Left ventricle myocardium superior (tissue), 1 donor: ENCODE measurements around the gene MAP3K3. TPM values are rescaled to one million over a fixed set of nuclear protein-coding genes. Genes with fewer than 3 reads are reported as not detected.

Experiments used
- ATAC-seq: fragments of 200-7000 bp; cut with Tn5 transposase; one replicate; pipeline ENCODE4 v1.9.1; 2020; ENCODE audit warnings: mild to moderate bottlenecking, moderate library complexity
- DNase-seq: peaks from one replicate; pipeline ENCODE4 v3.0.0-alpha.2; 2020
- intact Hi-C: fragments of 100-400 bp; cut with micrococcal nuclease; formaldehyde crosslinking; loops from one replicate; pipeline ENCODE4 v1.11.0; 2022
- total RNA-seq: library from RNA; stranded (reverse); fragmentation: NEBNext Ultra II Directional; extraction: Animal tissue kit (Norgen Biotek cat#: 25700); gene quantifications from one replicate; pipeline ENCODE4 v1.2.1, GENCODE V29; 2021
- donor health status: DM: no; HTN: yes; CAD: no; lungs with severe emphysema.

Gene MAP3K3
- total RNA-seq, 1 donor from 2014 or later = 36.9 TPM

GRCh38 chr17:63646488-63646806 is 24.2 kb downstream of the MAP3K3 start:
- intact Hi-C loops = no loop called here
- peak; percentile 7 for ATAC-seq
- no peak for DNase-seq

GRCh38 chr17:63647065-63647725 is 25.0 kb downstream of the MAP3K3 start:
- ATAC-seq (no peak), DNase-seq (no peak)
- intact Hi-C loops = no loop called here

DNA sequence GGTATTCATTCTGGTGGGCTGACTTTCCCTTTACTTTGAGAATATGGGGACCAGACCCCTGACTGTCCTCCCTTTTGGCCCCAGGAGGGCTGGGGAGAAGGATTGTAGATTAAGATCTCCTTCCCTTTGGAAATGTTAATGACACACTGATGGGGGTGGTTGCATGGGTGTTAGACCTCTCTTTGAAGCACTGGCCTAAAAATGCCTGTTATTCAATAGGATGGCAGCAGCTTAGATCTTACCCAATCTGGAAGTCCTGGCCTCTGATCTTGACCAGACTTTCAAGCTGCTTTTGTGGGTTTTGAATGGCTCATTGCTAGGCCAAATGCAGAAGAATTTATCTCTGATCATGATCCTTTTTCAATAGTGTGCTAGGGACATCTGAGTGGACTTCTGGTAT is 25.7 kb downstream of the MAP3K3 start:
- intact Hi-C loops = no loop called here
- no peak for DNase-seq

DNA sequence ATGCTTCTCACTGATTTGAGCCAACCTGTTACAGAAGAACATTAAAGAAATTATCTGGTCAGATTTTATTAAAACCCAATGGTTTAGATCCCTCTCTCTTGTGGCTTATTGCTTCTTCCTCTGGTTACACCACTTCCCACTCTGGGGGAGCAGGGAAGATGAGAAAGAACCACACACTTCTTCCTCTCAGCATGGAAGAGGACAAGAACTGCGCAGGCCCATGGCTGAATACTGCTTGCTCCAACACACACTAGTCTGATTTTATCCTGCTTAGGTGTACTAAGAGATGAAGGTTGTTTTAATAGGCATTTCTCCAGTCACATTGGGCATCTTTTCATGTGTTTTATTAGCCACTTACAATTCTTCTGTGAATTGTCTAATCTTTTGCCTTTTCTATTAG is 27.6 kb downstream of the MAP3K3 start:
- intact Hi-C loops = no loop called here
- DNase-seq (no peak), ATAC-seq (no peak)

More for the DNA sequence above, 25.7 kb downstream of the MAP3K3 start:
- ATAC-seq = no peak

GRCh38 chr17:63652106-63652505 is 29.9 kb downstream of the MAP3K3 start:
- peak; percentile 72 for ATAC-seq
- DNase-seq = no peak
- intact Hi-C loops = no loop called here

- ATAC-seq (peak; percentile 75), DNase-seq (no peak)
- intact Hi-C loops = no loop called here
Observed at GRCh38 chr17:63653050-63653449, 30.8 kb downstream of the MAP3K3 start.

- intact Hi-C loops = no loop called here
- DNase-seq (no peak), ATAC-seq (no peak)
Observed at GRCh38 chr17:63657786-63658185, 35.6 kb downstream of the MAP3K3 start.

DNA sequence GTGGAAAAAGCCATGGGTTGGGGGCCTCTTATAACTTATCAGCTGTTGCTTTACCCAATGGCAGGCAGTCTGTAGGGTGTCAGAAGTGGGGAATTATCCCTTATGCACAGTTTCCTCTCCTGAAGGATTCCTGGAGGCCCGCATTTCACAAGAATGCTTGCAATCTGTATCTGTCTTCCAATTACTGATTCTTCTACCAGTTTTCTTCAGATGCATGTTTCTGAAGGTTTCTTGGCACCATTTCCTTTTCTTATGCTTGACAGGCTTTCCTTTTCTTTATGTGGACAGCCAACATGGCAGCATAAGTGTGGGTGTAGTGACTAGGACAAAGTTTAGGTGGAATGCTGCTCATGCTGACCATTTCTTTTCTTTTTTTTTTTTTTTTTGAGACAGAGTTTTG is 36.1 kb downstream of the MAP3K3 start:
- ATAC-seq = no peak
- DNase-seq = no peak
- intact Hi-C loops = no loop called here

- intact Hi-C loops = no loop called here
- ATAC-seq = no peak
Observed at GRCh38 chr17:63659850-63660249, 37.6 kb downstream of the MAP3K3 start.

GRCh38 chr17:63665527-63666214 is 43.5 kb downstream of the MAP3K3 start:
- intact Hi-C loops = no loop called here
- ATAC-seq (peak; percentile 80), DNase-seq (no peak)

More at GRCh38 chr17:63659850-63660249, 37.6 kb downstream of the MAP3K3 start:
- DNase-seq = no peak

GRCh38 chr17:63672856-63673255 is 50.6 kb downstream of the MAP3K3 start:
- intact Hi-C loops = loop anchor here (2.0 kb wide), 1 partner anchor 42 kb away; no protein-coding TSS in a partner anchor
- ATAC-seq = no peak

DNA sequence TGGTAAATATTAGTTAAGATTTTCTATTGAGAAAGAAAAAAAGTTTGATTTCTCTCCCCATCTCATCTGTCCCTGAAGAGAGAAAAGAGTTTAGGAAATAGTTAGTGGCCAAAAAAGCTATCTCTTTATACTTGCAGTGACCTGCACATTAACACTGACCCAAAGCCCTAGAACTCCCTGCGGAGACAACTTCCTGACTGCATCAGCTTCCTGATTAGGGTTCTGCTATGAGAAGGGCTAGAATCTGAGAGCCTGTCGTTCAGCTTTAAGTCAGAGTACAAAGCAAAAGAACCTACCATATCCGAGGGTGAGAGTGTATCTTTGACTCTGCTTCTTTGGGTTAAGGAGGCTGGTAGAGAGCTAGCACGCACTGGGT is 53.0 kb downstream of the MAP3K3 start:
- ATAC-seq = peak; percentile 80
- intact Hi-C loops = no loop called here
- DNase-seq = no peak

More at GRCh38 chr17:63672856-63673255, 50.6 kb downstream of the MAP3K3 start:
- no peak for DNase-seq

GRCh38 chr17:63675607-63676546 is 53.7 kb downstream of the MAP3K3 start:
- peak; percentile 93 for ATAC-seq
- intact Hi-C loops = no loop called here
- DNase-seq = peak; percentile 70

DNA sequence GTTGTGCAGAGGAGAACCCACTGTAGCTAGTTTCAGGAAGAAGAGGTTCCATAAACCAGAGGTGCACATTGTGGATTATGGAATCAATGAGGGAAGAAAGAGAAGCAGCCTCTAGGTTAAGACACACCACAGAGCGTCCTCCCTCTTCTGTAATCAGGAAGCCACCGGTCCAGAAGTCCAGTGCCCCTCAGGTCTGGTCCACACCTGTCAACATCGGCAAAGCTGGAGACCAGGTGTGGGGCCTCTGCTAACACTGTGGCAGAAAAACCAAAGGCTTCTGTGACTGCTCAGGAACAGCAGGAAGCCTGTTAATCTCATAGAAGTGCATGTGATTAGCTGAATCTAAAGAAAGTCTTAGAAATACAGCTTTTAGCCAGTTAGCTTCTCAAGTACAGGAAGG is 54.4 kb downstream of the MAP3K3 start:
- ATAC-seq (no peak), DNase-seq (no peak)
- intact Hi-C loops = no loop called here

GRCh38 chr17:63679214-63679613 is 57.0 kb downstream of the MAP3K3 start:
- intact Hi-C loops = no loop called here
- no peak for ATAC-seq
- no peak for DNase-seq

DNA sequence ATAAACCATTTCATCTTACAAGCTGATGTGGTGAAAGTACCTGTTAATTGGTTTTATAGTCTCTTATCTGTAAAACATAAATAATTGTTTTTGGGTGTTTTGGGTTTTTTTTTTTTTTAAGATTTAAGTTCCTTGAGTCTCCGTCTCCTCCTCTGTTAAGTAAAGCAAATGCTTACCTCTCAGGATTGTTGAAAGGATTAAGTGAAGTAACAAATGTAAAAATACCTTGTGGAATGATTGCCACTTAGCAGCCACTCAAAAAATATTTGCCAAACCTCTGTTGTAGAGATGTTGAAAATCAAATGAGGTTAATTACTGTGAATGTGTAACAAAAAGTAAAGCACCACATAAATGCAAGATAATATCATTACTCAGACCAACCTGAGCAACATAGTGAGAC is 58.5 kb downstream of the MAP3K3 start:
- no peak for DNase-seq
- intact Hi-C loops = no loop called here
- no peak for ATAC-seq

GRCh38 chr17:63681530-63681929 is 59.3 kb downstream of the MAP3K3 start:
- ATAC-seq (peak; percentile 47), DNase-seq (no peak)
- intact Hi-C loops = no loop called here

DNA sequence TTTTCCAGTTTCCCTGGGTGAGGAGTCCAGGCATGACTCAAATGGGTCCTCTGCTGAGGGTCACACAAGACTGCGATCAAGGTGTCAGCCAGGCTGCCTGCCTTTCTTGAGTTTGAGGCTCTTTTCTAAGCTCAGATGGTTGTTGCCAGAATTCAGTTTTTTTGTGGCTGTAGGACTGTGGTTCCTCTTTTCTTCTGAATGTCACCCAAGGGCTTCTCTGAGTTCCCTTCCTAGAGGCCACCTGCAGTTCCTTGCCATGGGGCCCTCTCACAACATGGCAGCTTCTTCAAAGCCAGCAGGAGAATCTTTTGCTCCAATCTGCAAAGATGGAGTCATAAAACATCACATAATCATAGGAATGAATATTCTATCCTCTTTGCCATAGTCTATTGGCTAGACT is 60.2 kb downstream of the MAP3K3 start:
- ATAC-seq = no peak
- intact Hi-C loops = no loop called here
- no peak for DNase-seq

GRCh38 chr17:63682981-63683380 is 60.8 kb downstream of the MAP3K3 start:
- no peak for ATAC-seq
- intact Hi-C loops = no loop called here
- no peak for DNase-seq

- ATAC-seq = peak; percentile 56
- intact Hi-C loops = no loop called here
- no peak for DNase-seq
Observed at GRCh38 chr17:63685041-63685440, 62.8 kb downstream of the MAP3K3 start.
